Measurements from ENCODE around the gene THY1.

Gene THY1

GRCh38 chr11:119368121-119369034 lies 54.6 kb downstream of the THY1 start:
- no peak for DNase-seq

- no peak for DNase-seq
Observed at GRCh38 chr11:119367661-119368120, 55.3 kb downstream of the THY1 start.
